ENCODE data around the gene CCNF. TPM values are rescaled to one million over a fixed set of nuclear protein-coding genes. Genes with fewer than 3 reads are reported as not detected.

CCNF gene, protein sequence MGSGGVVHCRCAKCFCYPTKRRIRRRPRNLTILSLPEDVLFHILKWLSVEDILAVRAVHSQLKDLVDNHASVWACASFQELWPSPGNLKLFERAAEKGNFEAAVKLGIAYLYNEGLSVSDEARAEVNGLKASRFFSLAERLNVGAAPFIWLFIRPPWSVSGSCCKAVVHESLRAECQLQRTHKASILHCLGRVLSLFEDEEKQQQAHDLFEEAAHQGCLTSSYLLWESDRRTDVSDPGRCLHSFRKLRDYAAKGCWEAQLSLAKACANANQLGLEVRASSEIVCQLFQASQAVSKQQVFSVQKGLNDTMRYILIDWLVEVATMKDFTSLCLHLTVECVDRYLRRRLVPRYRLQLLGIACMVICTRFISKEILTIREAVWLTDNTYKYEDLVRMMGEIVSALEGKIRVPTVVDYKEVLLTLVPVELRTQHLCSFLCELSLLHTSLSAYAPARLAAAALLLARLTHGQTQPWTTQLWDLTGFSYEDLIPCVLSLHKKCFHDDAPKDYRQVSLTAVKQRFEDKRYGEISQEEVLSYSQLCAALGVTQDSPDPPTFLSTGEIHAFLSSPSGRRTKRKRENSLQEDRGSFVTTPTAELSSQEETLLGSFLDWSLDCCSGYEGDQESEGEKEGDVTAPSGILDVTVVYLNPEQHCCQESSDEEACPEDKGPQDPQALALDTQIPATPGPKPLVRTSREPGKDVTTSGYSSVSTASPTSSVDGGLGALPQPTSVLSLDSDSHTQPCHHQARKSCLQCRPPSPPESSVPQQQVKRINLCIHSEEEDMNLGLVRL
- total RNA-seq (2021) (71.7 and 76.1 TPM in 2 replicates), Bru-seq, nascent RNA (percentile 67 among the genes with signal in this experiment), BruChase-seq, experiment 1, labeled RNA remaining after a 2-hour chase (percentile 75 among the genes with signal in this experiment), BruChase-seq, experiment 2, labeled RNA remaining after a 6-hour chase (percentile 80 among the genes with signal in this experiment)
- long read RNA-seq, full-length matches to known transcripts = 92 of 193 reads
- long read RNA-seq, partial matches to known transcripts = 13 of 193 reads
- long read RNA-seq, other reads (novel, unspliced or antisense) = 88 of 193 reads

DNA sequence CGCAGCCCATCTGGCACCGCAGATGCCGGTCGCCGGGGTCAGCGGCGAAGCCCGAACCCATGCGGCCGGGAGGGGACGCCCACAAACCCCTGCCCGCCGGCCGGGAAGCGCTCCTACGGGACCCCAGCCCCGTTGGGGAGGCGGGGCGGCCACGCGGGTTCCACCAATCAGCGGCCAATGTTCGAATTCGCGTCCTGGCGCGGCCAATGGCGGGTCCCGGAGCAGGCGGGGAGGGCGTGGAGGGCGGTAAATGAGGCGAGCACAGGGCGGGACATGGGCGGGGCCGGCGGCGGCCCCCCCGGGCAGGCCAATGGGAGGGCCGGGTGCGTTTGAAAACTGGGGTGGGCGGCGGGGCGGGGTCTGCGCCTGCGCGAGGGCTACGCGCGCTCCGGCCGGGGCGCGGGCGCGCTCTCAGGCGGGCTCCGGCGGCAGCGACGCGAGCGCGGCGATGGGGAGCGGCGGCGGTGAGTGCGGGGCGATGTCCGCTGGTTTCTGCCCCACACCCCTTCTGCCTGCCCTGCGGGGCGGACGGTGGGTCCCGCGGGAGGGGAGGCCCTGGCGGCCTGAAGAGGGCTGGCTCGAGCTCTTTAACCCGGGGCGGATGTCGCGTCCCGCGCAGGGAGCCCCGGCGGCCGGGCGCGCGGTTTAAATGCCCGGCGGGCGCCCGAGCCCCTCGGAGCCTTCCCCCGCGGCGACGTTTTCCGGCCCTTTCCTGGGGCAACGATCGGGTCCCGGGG, at the start of gene CCNF:
CCNF (plus strand) TSS at position 414 of the 737 bp plus-strand sequence; CDS start at position 449, 35 bp downstream.
- H3K27ac ChIP-seq (ENCODE audit: low read depth, low read length, poor library complexity, severe bottlenecking) = peak within 1 kb of the TSS; percentile 96

DNA sequence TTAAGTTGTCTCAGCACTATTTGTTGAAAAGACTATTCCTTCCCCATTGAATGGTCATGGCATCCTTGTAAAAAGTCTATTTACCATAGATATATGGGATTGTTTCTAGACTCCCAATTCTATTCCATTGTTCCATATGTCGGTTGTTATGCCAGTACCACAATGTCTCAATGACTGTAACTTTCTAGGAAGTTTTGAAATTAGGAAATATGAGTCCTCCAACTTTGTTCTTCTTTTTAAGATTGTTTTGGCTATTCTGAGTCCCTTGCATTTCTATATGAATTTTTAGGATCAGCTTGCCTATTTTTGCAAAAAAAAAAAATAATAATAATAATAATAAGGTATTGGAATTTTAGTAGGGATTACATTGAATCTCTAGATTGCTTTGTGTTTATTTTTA, 45.7 kb upstream of the CCNF start:
- intact Hi-C loops (cut with micrococcal nuclease; ENCODE audit: unreplicated experiment) = no loop called here
- H3K4me3 ChIP-seq (ENCODE audit: low read depth, low read length, poor library complexity, severe bottlenecking) = no peak overlapping the region
- H3K36me3 ChIP-seq (ENCODE audit: insufficient read depth, low read length, poor library complexity, severe bottlenecking) = no peaks in the 10 kb centered on the region
- H3K9me3 ChIP-seq (ENCODE audit: low read depth, low read length, poor library complexity, severe bottlenecking) = no peaks in the 10 kb centered on the region
- H3K4me1 ChIP-seq (ENCODE audit: insufficient read depth, low read length, poor library complexity, severe bottlenecking) = no peaks in the 10 kb centered on the region
- DNase-seq (ENCODE audit: low spot score) = no peak
- no TSS peak for BruUV-seq (replicated peaks)
- peaks cover 6% of the 10 kb centered on the region for H3K27me3 ChIP-seq (replicated peaks; ENCODE audit: insufficient read depth, low read depth, low read length, poor library complexity)
- no peak overlapping the region for H3K27ac ChIP-seq (ENCODE audit: low read depth, low read length, poor library complexity, severe bottlenecking)
- CTCF ChIA-PET = no interaction called here
- no peak for TF ChIP-seq EZH2 (IDR thresholded peaks at IDR 0.05; ENCODE audit: borderline replicate concordance, low read depth, low read length, poor library complexity, severe bottlenecking)
- TF ChIP-seq, protein P1, sequence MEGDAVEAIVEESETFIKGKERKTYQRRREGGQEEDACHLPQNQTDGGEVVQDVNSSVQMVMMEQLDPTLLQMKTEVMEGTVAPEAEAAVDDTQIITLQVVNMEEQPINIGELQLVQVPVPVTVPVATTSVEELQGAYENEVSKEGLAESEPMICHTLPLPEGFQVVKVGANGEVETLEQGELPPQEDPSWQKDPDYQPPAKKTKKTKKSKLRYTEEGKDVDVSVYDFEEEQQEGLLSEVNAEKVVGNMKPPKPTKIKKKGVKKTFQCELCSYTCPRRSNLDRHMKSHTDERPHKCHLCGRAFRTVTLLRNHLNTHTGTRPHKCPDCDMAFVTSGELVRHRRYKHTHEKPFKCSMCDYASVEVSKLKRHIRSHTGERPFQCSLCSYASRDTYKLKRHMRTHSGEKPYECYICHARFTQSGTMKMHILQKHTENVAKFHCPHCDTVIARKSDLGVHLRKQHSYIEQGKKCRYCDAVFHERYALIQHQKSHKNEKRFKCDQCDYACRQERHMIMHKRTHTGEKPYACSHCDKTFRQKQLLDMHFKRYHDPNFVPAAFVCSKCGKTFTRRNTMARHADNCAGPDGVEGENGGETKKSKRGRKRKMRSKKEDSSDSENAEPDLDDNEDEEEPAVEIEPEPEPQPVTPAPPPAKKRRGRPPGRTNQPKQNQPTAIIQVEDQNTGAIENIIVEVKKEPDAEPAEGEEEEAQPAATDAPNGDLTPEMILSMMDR (conservative IDR thresholded peaks at IDR 0.05; ENCODE audit: low read depth, low read length) = no peak
- POLR2A ChIA-PET (ENCODE audit: low non-redundant PET) = no interaction called here

More for the DNA sequence above, at the start of gene CCNF:
- no peaks in the 10 kb centered on the region for H3K27me3 ChIP-seq (replicated peaks; ENCODE audit: insufficient read depth, low read depth, low read length, poor library complexity)
- peaks cover 40% of the 10 kb centered on the region for H3K36me3 ChIP-seq (ENCODE audit: insufficient read depth, low read length, poor library complexity, severe bottlenecking)
- intact Hi-C loops (cut with micrococcal nuclease; ENCODE audit: unreplicated experiment) = loop anchor here (5.0 kb wide), 1 partner anchor 87 kb away; the partner anchor contains the start of gene ABCA3
- POLR2A ChIA-PET (ENCODE audit: low non-redundant PET) = interaction anchor here (0.6 kb wide), 1 partner anchor 16 kb away, joined by 10 read pairs; no protein-coding TSS in a partner anchor
- no TSS peak for BruUV-seq (replicated peaks)
- no peaks in the 10 kb centered on the region for H3K9me3 ChIP-seq (ENCODE audit: low read depth, low read length, poor library complexity, severe bottlenecking)
- peak; percentile 98 for DNase-seq (ENCODE audit: low spot score)
- CTCF ChIA-PET = interaction anchor here (0.6 kb wide), 1 partner anchor 69 kb away, joined by 5 read pairs; no protein-coding TSS in a partner anchor
- H3K4me1 ChIP-seq (ENCODE audit: insufficient read depth, low read length, poor library complexity, severe bottlenecking) = peaks cover 27% of the 10 kb centered on the region
- H3K4me3 ChIP-seq (ENCODE audit: low read depth, low read length, poor library complexity, severe bottlenecking) = peak within 1 kb of the TSS; percentile 100
- TF ChIP-seq, protein P1 (conservative IDR thresholded peaks at IDR 0.05; ENCODE audit: low read depth, low read length) = no peak
- no peak for TF ChIP-seq EZH2 (IDR thresholded peaks at IDR 0.05; ENCODE audit: borderline replicate concordance, low read depth, low read length, poor library complexity, severe bottlenecking)

DNA sequence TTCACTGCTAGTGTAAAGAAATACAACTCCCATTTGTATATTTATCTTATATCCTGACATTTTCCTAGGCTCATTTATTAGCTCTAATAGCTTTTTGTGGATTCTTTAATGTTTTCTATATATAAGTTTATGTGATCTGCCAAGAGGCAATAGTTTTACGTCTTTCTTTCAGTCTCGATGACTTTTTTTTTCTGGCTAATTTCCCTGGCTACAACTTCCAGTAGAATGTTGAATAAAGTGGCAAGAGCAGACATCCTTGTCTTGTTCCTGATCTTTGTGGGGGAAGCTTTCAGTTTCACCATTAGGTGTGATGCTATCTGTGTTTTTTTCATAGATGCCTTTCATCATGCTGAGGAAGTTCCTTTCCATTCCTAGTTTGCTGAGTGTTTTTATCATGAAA, 44.8 kb upstream of the CCNF start:
- intact Hi-C loops (cut with micrococcal nuclease; ENCODE audit: unreplicated experiment) = no loop called here
- Histone ChIP-seq H3K9me3 (ENCODE audit: low read depth, low read length, poor library complexity, severe bottlenecking) (no peaks in the 10 kb centered on the region), H3K36me3 (ENCODE audit: insufficient read depth, low read length, poor library complexity, severe bottlenecking) (no peaks in the 10 kb centered on the region), H3K27me3 (replicated peaks; ENCODE audit: insufficient read depth, low read depth, low read length, poor library complexity) (no peaks in the 10 kb centered on the region), H3K27ac (ENCODE audit: low read depth, low read length, poor library complexity, severe bottlenecking) (no peak overlapping the region), H3K4me3 (ENCODE audit: low read depth, low read length, poor library complexity, severe bottlenecking) (no peak overlapping the region), H3K4me1 (ENCODE audit: insufficient read depth, low read length, poor library complexity, severe bottlenecking) (no peaks in the 10 kb centered on the region)
- POLR2A ChIA-PET (ENCODE audit: low non-redundant PET) = no interaction called here
- DNase-seq (ENCODE audit: low spot score) = no peak
- CTCF ChIA-PET = no interaction called here
- TF ChIP-seq, protein P1 (conservative IDR thresholded peaks at IDR 0.05; ENCODE audit: low read depth, low read length) = no peak
- no peak for TF ChIP-seq EZH2 (IDR thresholded peaks at IDR 0.05; ENCODE audit: borderline replicate concordance, low read depth, low read length, poor library complexity, severe bottlenecking)
- BruUV-seq (replicated peaks) = no TSS peak

Data from A673 (cell line).